GM12878 (cell line): ENCODE measurements around the gene C10orf143. TPM values are rescaled to one million over a fixed set of nuclear protein-coding genes. Genes with fewer than 3 reads are reported as not detected.

Experiments
- BCL11A ChIP-seq: IDR thresholded peaks from 2 replicates; pipeline ENCODE4 v1.6.1; 2011; ENCODE audit warnings: low read depth, low read length
- BRCA1 ChIP-seq: IDR thresholded peaks from 2 replicates; pipeline ENCODE4 v1.6.1; 2011; ENCODE audit warnings: low read depth, low read length, improper control_type of control experiment
- ETV6 ChIP-seq, 2 experiments: fragments of 450-650 bp in 1 of 2; IDR thresholded peaks in 1 of 2; conservative IDR thresholded peaks in 1 of 2; 2 replicates each; pipeline ENCODE4 v1.6.1; 2014; ENCODE audit warnings: antibody characterized with exemption in 1 of 2, borderline replicate concordance in 1 of 2, low read depth in 1 of 2, mild to moderate bottlenecking in 1 of 2, moderate library complexity in 1 of 2
- EZH2 ChIP-seq: IDR thresholded peaks from 2 replicates; pipeline ENCODE4 v1.6.1; 2012; ENCODE audit warnings: low read depth, mild to moderate bottlenecking, control low read depth, inconsistent platforms, low read length, borderline replicate concordance; ENCODE audit not compliant: control insufficient read depth
- GATAD2B ChIP-seq: fragments of 450-650 bp; conservative IDR thresholded peaks from 2 replicates; pipeline ENCODE4 v1.6.1; 2017; ENCODE audit warnings: low read depth, mild to moderate bottlenecking, moderate library complexity
- HCFC1 ChIP-seq: fragments of 150-350 bp; IDR thresholded peaks from 2 replicates; pipeline ENCODE4 v1.6.1; 2014; ENCODE audit warnings: low read length
- KAT2A ChIP-seq: conservative IDR thresholded peaks from 2 replicates; pipeline ENCODE4 v1.6.1; 2011; ENCODE audit warnings: low read depth, low read length; ENCODE audit not compliant: control insufficient read depth
- MTA2 ChIP-seq: fragments of 450-650 bp; IDR thresholded peaks from 2 replicates; pipeline ENCODE4 v1.6.1; 2016; ENCODE audit warnings: low read depth, mild to moderate bottlenecking, moderate library complexity
- MYB ChIP-seq: fragments of 150-350 bp; IDR thresholded peaks from 2 replicates; pipeline ENCODE4 v1.6.1; 2014; ENCODE audit warnings: mild to moderate bottlenecking, low read depth, low read length, borderline replicate concordance
- NFYB ChIP-seq: IDR thresholded peaks from 2 replicates; pipeline ENCODE4 v1.6.1; 2011; ENCODE audit warnings: low read depth, mild to moderate bottlenecking, low read length, improper control_type of control experiment, moderate library complexity; ENCODE audit not compliant: insufficient read depth
- NR2C2 ChIP-seq: IDR thresholded peaks from 2 replicates; pipeline ENCODE4 v1.6.1; 2011; ENCODE audit warnings: borderline replicate concordance, low read depth; ENCODE audit not compliant: control insufficient read depth, insufficient read length
- RELA ChIP-seq: fragments of 450-650 bp; IDR thresholded peaks from 2 replicates; pipeline ENCODE4 v1.8.0; 2014; ENCODE audit warnings: borderline replicate concordance; ENCODE audit not compliant: partially characterized antibody
- SMAD5 ChIP-seq: IDR thresholded peaks from 2 replicates; pipeline ENCODE4 v1.6.1; 2016; ENCODE audit warnings: antibody characterized with exemption, low read depth
- SP1 ChIP-seq: IDR thresholded peaks from one replicate; pipeline ENCODE4 v1.6.1; 2011; ENCODE audit warnings: low read depth, low read length
- TCF12 ChIP-seq: IDR thresholded peaks from 2 replicates; pipeline ENCODE4 v1.6.1; 2011; ENCODE audit warnings: low read depth, mild to moderate bottlenecking, low read length
- polyA plus RNA-seq, 11 experiments: library from polyadenylated mRNA; depleted of rRNA in 4 of 11; unstranded in 6 of 11; stranded (reverse) in 5 of 11; fragments of >200 nt; fragmentation: Nextera tagmentation in 4 of 11; fragmentation: Illumina TruSeq in 1 of 11; extraction: Ambion mirVana in 4 of 11; extraction: Trizol in 1 of 11; gene quantifications; 1 replicate in 1 of 11; 2 replicates in 10 of 11; pipeline versions ENCODE4 v1.2.1 to v1.2.3, GENCODE V29; 2011 to 2016; ENCODE audit warnings: inconsistent platforms in 2 of 11, missing spikeins in 2 of 11, low read depth in 1 of 11
- total RNA-seq, 4 experiments: library from RNA; depleted of rRNA in 3 of 4; stranded (reverse); fragments of >200 nt in 3 of 4; fragmentation: Illumina TruSeq in 1 of 4; extraction: Trizol in 1 of 4; gene quantifications; 2 replicates each; pipeline versions ENCODE4 v1.2.1 to v1.2.3, GENCODE V29; 2013 to 2021
- TF ChIP-seq, protein P1 (sequence below): IDR thresholded peaks from 2 replicates; pipeline ENCODE4 v1.6.1; 2011; ENCODE audit warnings: borderline replicate concordance, low read depth, mild to moderate bottlenecking, moderate library complexity, low read length; ENCODE audit not compliant: insufficient read depth, poor library complexity, severe bottlenecking
- TF ChIP-seq, protein P2 (sequence below): IDR thresholded peaks from 2 replicates; pipeline ENCODE4 v1.6.1; 2012; ENCODE audit warnings: low read length, inconsistent platforms
- TF ChIP-seq, protein P3 (sequence below): IDR thresholded peaks from 2 replicates; pipeline ENCODE4 v1.6.1; 2011; ENCODE audit warnings: low read depth, mild to moderate bottlenecking, low read length, moderate library complexity, borderline replicate concordance; ENCODE audit errors: extremely low read depth
- TF ChIP-seq, protein P4 (sequence below): IDR thresholded peaks from 2 replicates; pipeline ENCODE4 v1.6.1; 2011; ENCODE audit warnings: low read depth, low read length, improper control_type of control experiment, borderline replicate concordance
- TF ChIP-seq, protein P5 (sequence below): IDR thresholded peaks from 2 replicates; pipeline ENCODE4 v1.6.1; 2012; ENCODE audit warnings: low read depth, low read length, improper control_type of control experiment
- TF ChIP-seq, protein P6 (sequence below): fragments of 450-650 bp; IDR thresholded peaks from 2 replicates; pipeline ENCODE4 v1.6.1; 2017; ENCODE audit warnings: mild to moderate bottlenecking, low read depth, inconsistent platforms; ENCODE audit not compliant: poor library complexity, severe bottlenecking

C10orf143 gene
- total and polyA plus RNA-seq, 10 of the 15 experiments (the other 5 are each of a cell fraction or from before 2014, with no cell fraction given), result 0.64 to 7.9 (median 2.6) TPM

DNA sequence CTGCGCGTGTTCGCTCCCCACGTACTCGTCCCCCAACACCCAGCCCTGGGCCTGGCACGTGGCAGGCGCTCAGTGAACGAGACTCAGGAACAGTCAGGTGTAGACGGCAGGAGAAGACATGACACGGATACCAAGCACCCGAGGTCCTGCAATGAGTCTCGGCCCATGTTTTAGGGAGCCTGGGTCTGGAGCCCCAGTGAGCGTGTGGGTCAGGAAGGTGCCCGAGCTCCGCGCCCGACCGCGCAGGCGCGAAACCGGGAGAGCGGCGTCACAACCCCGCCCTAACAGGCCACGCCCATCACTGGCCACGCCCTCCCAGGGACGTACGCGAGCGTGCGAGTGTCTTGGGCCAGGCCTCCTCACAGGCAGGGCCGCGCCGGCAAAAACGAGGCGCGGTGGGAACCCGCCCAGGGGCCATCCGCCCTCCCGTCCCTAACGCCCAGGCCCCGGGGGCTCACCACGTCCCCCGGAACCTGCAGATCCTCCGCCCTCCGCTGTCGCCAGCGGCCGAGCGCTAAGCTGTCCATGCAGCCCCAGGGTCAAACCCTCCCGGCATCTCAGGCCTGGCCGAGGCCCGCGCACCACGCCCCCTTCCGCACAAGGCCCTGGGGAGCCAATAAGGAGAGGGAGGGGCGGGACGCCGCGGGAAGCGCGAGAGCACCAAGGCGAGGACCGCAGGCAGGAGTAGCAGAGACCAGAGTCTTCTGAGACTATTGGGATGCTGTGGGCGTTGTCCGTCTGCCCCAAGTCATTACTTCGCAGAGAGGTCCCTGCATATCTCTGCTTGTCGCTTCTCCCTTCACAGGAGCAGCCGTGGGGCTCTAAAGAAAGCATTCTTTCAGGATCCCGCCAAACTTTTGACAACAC lies at the start of gene C10orf143 (continued):
- TF ChIP-seq, protein P1, sequence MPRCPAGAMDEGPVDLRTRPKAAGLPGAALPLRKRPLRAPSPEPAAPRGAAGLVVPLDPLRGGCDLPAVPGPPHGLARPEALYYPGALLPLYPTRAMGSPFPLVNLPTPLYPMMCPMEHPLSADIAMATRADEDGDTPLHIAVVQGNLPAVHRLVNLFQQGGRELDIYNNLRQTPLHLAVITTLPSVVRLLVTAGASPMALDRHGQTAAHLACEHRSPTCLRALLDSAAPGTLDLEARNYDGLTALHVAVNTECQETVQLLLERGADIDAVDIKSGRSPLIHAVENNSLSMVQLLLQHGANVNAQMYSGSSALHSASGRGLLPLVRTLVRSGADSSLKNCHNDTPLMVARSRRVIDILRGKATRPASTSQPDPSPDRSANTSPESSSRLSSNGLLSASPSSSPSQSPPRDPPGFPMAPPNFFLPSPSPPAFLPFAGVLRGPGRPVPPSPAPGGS, result no peak
- TF ChIP-seq EZH2 (no peak), SMAD5 (peak; percentile 71; the same call in 1 of the 2 replicates), RELA (no peak), SP1 (no peak), KAT2A (no peak), NR2C2 (peak; percentile 75), BRCA1 (peak; percentile 54; the same call in 1 of the 2 replicates), HCFC1 (no peak), MYB (no peak), ETV6 (conservative IDR thresholded peaks at IDR 0.05 in 1 of 2, IDR thresholded peaks at IDR 0.05 in 1 of 2; ENCODE audit: borderline replicate concordance in 1 of 2, low read depth in 1 of 2) (no peak), MTA2 (no peak), NFYB (no peak), BCL11A (no peak), GATAD2B (peak; percentile 82), TCF12 (0 out of 2 replicates have a peak, but pooled peaks have one; percentile 4)
- TF ChIP-seq, protein P2, sequence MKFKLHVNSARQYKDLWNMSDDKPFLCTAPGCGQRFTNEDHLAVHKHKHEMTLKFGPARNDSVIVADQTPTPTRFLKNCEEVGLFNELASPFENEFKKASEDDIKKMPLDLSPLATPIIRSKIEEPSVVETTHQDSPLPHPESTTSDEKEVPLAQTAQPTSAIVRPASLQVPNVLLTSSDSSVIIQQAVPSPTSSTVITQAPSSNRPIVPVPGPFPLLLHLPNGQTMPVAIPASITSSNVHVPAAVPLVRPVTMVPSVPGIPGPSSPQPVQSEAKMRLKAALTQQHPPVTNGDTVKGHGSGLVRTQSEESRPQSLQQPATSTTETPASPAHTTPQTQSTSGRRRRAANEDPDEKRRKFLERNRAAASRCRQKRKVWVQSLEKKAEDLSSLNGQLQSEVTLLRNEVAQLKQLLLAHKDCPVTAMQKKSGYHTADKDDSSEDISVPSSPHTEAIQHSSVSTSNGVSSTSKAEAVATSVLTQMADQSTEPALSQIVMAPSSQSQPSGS, result no peak
- TF ChIP-seq, protein P3, sequence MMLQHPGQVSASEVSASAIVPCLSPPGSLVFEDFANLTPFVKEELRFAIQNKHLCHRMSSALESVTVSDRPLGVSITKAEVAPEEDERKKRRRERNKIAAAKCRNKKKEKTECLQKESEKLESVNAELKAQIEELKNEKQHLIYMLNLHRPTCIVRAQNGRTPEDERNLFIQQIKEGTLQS, result no peak
- TF ChIP-seq, protein P4, sequence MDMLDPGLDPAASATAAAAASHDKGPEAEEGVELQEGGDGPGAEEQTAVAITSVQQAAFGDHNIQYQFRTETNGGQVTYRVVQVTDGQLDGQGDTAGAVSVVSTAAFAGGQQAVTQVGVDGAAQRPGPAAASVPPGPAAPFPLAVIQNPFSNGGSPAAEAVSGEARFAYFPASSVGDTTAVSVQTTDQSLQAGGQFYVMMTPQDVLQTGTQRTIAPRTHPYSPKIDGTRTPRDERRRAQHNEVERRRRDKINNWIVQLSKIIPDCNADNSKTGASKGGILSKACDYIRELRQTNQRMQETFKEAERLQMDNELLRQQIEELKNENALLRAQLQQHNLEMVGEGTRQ, result no peak
- TF ChIP-seq, protein P5, sequence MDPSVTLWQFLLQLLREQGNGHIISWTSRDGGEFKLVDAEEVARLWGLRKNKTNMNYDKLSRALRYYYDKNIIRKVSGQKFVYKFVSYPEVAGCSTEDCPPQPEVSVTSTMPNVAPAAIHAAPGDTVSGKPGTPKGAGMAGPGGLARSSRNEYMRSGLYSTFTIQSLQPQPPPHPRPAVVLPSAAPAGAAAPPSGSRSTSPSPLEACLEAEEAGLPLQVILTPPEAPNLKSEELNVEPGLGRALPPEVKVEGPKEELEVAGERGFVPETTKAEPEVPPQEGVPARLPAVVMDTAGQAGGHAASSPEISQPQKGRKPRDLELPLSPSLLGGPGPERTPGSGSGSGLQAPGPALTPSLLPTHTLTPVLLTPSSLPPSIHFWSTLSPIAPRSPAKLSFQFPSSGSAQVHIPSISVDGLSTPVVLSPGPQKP, result 0 out of 2 replicates have a peak, but pooled peaks have one; percentile 15
- TF ChIP-seq, protein P6, sequence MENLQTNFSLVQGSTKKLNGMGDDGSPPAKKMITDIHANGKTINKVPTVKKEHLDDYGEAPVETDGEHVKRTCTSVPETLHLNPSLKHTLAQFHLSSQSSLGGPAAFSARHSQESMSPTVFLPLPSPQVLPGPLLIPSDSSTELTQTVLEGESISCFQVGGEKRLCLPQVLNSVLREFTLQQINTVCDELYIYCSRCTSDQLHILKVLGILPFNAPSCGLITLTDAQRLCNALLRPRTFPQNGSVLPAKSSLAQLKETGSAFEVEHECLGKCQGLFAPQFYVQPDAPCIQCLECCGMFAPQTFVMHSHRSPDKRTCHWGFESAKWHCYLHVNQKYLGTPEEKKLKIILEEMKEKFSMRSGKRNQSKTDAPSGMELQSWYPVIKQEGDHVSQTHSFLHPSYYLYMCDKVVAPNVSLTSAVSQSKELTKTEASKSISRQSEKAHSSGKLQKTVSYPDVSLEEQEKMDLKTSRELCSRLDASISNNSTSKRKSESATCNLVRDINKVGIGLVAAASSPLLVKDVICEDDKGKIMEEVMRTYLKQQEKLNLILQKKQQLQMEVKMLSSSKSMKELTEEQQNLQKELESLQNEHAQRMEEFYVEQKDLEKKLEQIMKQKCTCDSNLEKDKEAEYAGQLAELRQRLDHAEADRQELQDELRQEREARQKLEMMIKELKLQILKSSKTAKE, result peak; percentile 31
